ENCODE measurements around the gene DAB1. TPM values are rescaled to one million over a fixed set of nuclear protein-coding genes. Genes with fewer than 3 reads are reported as not detected.

The DAB1 gene
- total RNA-seq, 1 experiment from 2014 or later: not detected

DNA sequence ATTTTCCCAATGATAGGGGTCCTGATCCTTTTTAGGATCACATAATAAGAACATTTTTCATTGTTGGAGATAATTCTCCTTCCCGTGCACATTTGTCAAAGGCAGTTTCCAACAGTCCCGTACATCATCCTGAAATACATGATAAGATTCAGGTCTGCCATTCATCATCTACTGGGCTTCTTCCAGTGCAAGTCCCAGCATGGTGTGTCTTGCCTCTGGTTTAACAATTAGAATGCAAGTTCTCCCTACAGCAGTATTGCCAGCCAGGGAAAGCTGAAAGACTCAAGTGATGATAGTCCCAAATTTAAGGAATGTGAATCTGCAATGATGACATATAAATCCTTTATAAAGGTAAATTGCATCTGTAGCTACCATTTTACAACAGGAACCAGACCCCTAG, 146.2 kb downstream of the DAB1 start:
- no peak for DNase-seq (ENCODE audit: low read depth)

DNA sequence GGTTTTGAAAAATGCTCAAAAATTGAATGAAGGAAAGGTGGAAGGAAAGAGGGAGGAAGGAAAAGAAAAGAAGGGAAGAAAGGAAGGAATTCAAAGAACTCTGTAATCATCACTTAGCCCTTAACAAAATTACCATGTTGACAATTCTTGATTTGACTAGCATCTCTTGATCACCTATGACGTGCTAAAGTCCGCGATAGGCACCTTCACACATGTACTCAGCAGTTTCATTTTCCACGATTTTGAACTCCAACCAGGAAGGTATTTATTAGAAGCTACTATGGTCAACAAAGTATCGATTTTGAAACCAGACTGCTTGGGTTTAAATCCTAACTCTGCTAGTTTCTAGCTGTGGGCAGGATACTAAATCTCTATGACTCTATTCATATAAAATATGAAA, 146.9 kb downstream of the DAB1 start:
- no peak for DNase-seq (ENCODE audit: low read depth)

GRCh38 chr1:57272601-57273000, 151.3 kb downstream of the DAB1 start:
- no peak for DNase-seq (ENCODE audit: low read depth)

DNA sequence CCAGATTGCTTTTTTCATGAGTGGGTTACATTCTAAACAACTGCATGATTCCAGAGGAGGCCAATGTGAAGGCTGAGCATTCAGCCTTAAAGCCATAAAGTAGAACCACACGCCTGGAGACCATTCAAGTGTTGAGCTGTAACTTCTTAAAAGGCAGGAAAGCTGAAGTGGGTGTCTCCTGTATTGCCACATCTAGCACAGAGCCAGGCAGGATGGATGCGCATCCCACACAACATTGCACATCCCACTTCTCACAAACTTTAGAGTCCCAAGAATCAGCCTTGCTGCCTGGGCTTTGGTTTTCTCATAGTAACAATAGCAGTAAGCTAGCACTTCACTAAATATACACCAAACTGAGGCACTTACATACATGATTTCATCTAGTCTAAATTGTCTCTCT, 151.7 kb downstream of the DAB1 start:
- DNase-seq (ENCODE audit: low read depth): no peak

DNA sequence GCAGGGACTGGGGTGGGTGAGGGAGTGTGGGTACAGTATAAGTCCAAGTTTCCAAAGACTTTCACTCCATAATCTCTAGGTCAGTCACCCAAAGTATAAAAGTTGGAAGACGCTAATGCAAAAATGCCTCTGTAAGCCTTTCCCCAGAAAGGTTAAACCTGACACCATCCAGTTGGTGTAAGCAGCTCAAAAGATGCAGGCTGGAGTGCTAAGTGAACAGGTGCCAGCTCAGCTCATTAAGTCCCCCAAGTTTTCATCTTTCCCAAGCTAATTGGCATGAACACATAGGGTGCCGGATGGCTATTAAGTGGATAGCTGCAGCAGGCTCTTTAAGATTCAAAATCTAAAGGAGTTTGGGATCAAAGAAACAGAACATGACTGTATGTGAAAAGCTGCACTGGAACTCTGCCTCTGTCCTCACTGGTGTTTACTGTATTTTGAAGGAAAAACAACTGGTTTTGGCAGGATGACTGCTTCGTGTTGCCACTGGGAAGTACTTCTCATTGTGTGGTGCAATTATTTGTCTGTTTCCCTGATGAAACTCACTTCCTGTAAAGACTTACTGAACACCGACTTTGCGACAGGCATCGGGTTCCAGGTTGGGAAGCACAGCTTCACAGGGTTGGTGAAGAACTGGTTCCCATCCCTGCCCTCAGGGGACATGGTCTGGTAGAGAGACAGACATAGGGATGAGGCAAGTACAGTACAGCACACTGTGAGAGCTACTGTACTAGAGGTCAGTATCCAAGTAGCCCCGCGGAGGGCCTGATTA, 152.7 kb downstream of the DAB1 start:
- DNase-seq (ENCODE audit: low read depth): no peak

DNA sequence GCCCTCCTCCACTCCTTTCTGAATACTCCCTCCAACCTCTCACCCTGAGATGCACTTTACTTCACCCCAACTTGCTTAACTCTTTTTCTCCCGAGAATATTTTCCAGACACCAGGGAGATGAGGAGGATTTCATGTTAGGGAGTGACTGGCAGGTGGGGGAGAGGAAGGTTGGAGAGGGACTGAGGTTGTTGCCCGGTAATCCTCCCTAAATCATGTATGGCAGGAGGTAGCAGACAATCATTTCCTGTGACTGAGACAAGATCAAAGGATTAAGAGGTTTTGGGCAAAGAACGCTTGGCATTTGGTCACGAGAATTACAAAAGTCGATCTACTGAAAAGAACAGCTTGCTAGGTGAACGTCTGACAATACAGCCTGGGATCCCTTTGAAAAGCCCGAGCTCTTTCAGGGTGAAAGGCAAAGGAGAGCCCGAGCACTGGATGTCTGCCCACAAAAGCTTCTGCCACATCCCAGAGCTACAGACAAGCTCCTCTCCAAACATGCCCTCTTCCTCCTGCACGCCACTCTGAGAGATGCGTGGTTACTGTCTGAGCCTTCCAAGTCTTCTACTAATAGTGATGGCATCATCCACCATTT, 154.1 kb downstream of the DAB1 start:
- no peak for DNase-seq (ENCODE audit: low read depth)

GRCh38 chr1:57265104-57265503, 158.8 kb downstream of the DAB1 start:
- DNase-seq (ENCODE audit: low read depth): no peak

DNA sequence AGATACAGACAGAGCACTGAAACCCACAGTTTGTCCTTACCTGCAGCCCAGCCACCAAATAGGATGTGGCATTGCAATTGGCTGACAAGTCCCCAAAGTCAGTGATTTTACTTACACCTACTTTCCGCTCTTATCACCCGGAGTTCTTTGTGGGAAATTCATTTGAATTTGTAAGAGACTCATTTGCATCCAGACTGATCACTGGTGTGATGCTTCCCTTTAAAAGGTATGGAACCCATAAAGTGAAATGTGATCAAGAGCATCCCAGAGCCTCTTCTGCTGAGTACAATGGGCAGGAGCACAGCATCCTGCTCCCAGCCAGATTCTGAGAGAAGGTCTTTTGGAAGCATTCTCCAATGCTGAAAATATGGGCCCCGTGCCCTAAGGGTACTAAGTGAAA, 161.4 kb downstream of the DAB1 start:
- DNase-seq (ENCODE audit: low read depth): no peak

DNA sequence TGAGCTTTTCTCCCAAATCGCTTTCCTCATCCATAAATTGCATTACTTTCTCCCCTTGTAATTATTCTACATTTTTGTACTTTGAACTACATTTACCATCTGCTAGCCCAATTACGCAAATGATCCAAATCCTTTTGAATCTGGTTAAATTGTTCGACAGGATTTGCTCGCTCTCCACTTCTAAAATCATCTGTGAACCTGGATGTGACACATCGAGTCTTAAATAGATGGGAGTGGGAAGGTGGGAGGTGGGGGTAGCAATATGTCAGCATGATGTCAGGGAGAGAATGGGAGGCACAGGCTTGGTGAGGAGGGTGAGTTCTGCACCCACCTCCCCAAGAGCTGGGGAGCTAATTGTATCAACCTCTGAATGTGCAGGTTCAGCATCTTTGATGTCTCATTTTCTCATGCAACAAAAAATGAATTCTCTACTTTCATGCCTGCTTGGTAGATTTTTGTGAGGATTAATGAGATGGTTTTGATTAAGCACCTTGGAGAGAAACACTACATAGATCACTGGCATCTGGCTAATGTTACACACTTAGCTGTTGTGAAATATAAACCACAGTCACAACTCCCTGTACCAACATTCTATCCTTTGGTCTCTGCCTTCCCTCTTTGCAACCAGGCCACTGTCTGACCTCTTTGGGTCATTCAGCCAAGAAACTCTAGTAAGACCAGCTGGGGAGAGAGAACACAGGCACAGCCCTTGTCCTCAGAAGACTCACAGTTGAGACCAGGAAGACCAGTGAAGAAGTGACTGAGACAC, 165.1 kb downstream of the DAB1 start:
- DNase-seq (ENCODE audit: low read depth): no peak

DNA sequence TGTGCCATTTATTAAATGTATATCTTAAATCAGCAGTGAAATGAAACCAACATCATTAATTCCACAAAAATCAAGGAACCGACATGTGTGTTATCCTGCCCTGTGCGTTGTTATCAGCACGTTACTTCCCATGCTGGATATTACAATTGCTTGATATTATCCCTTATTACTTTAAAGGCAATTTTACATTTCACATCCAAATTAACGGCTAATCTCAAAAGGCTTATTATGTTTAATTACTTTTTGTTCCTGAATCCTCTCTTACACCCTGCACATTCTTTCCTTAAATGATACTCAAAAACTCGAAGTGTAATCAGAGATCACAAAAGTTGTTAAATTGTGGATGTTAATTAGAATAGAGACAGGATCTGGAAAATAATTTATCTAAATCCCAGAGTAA, 167.9 kb downstream of the DAB1 start:
- no peak for DNase-seq (ENCODE audit: low read depth)

DNA sequence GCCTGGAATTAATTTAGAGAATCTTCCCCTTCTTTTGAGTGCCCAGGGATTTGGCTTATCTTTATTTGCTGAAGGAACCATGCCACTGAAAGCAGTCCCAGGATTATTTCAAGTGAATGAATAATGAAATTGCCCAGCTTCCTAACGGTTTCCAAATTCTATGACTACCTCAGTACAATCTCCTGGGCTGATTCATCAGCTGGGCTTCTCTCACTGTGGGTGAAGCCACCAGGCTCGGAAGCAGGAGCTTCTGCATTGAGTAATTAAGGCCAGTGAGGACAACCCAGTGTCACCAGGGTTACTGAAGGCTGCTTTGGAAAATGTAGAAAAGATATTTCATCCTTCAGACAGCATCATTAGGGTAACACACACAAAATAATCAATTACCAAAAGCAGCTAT, 169.8 kb downstream of the DAB1 start:
- DNase-seq (ENCODE audit: low read depth): no peak

- no peak for DNase-seq (ENCODE audit: low read depth)
Measured at GRCh38 chr1:57252597-57253294, 171.1 kb downstream of the DAB1 start.

DNA sequence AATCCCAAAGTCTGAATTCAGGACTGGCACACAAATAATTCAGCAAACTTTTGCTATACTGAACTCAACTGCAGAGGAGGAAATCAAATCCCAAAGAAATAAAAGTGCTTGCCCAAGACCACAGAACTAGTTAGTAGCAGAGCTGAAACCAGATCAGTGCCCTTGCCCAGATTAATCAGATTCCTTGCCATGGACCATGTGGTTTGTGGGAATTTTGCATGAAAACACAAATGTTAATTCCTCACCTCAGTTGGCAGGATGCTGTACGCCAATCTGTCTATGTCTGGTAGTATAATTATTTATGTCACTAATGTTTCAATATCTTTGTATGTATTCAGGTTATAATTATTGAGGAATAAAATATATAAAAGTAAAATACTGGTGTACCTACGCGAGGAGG, 173.8 kb downstream of the DAB1 start:
- DNase-seq (ENCODE audit: low read depth): no peak

GRCh38 chr1:57249511-57249910, 174.3 kb downstream of the DAB1 start:
- DNase-seq (ENCODE audit: low read depth): no peak

DNA sequence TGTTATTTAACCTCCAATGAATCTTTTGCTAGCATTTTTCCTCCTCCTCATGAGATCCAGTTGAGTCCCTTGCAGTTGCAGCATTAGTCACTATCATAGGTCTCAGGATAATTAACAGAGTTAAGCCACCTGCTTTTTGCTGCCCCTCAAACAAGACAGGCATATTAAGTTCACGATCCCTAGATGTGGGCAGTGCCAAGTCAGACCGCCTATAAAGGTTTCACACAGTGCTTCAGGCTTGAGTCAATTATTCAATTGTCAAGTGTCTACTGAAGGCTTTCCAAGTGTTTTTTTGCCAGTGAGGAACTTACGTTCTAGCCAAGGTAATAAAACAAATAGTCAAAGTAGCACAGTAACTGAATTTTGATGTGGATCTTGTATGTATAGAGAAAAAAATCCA, 175.0 kb downstream of the DAB1 start:
- DNase-seq (ENCODE audit: low read depth): no peak

- no peak for DNase-seq (ENCODE audit: low read depth)
Measured at GRCh38 chr1:57238233-57238781, 185.6 kb downstream of the DAB1 start.

- no peak for DNase-seq (ENCODE audit: low read depth)
Measured at GRCh38 chr1:57235730-57236510, 187.9 kb downstream of the DAB1 start.

- no peak for DNase-seq (ENCODE audit: low read depth)
Measured at GRCh38 chr1:57234459-57234858, 189.4 kb downstream of the DAB1 start.

DNA sequence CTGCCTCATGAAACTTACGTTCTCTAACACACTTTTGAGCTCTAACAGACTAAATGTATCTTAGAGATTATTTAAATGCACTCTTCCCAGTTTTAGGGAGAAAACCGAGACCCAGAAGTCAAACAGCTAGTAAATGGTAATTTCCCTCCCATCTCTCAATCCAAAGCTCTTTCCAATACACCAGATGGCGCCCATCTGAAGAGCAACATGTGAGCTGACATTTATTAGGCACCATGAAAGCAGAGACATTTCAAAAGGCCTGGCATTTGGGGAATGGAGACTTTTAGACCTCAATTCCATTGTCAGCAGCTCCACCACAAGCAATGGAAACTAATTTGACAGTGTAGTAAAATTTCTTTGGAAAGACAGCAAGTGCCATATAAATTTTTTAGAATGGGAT, 191.4 kb downstream of the DAB1 start:
- no peak for DNase-seq (ENCODE audit: low read depth)

- no peak for DNase-seq (ENCODE audit: low read depth)
Measured at GRCh38 chr1:57229998-57230397, 193.9 kb downstream of the DAB1 start.

GRCh38 chr1:57229076-57229475, 194.8 kb downstream of the DAB1 start:
- DNase-seq (ENCODE audit: low read depth): no peak
